K562 (cell line): ENCODE results near the gene PNKD. TPM values are rescaled to one million over a fixed set of nuclear protein-coding genes. Genes with fewer than 3 reads are reported as not detected.

ENCODE experiments used
- ATF1 ChIP-seq, 2 experiments: fragments of 450-650 bp in 1 of 2; IDR thresholded peaks; 2 replicates each; pipeline ENCODE4 v1.6.1; 2016; ENCODE audit warnings: missing compliant biosample characterization in 1 of 2, missing genetic modification characterization in 1 of 2
- ATF7 ChIP-seq: fragments of 450-650 bp; IDR thresholded peaks from 2 replicates; pipeline ENCODE4 v1.7.1; 2014; ENCODE audit warnings: mild to moderate bottlenecking, moderate library complexity
- DMBX1 ChIP-seq: fragments of 250-450 bp; sonication (Bioruptor Pico); IDR thresholded peaks from 2 replicates; pipeline ENCODE4 v1.8.0; 2022; ENCODE audit warnings: inconsistent platforms, mild to moderate bottlenecking, moderate library complexity, borderline replicate concordance
- ELK1 ChIP-seq: sonication (generic); formaldehyde crosslinking; IDR thresholded peaks from 2 replicates; pipeline ENCODE4 v1.8.1; 2022; ENCODE audit warnings: missing genetic modification reagents
- ESRRA ChIP-seq: fragments of 450-650 bp; IDR thresholded peaks from 2 replicates; pipeline ENCODE4 v1.6.1; 2014; ENCODE audit warnings: low read depth, mild to moderate bottlenecking, moderate library complexity, borderline replicate concordance
- ETV1 ChIP-seq: fragments of 450-650 bp; conservative IDR thresholded peaks from 2 replicates; pipeline ENCODE4 v1.6.1; 2016; ENCODE audit warnings: missing genetic modification characterization, control low read depth, low read depth, missing compliant biosample characterization
- FOXM1 ChIP-seq, 2 experiments: fragments of 450-650 bp in 1 of 2; sonication (generic) in 1 of 2; formaldehyde crosslinking in 1 of 2; IDR thresholded peaks; 2 replicates each; pipeline versions ENCODE4 v1.6.1 to v1.9.0; 2017 to 2022; ENCODE audit warnings: low read depth in 2 of 2, mild to moderate bottlenecking in 2 of 2, missing genetic modification reagents in 1 of 2, moderate library complexity in 1 of 2
- HCFC1 ChIP-seq: IDR thresholded peaks from 2 replicates; pipeline ENCODE4 v1.6.1; 2012; ENCODE audit warnings: low read depth, low read length, improper control_type of control experiment
- NFIC ChIP-seq: fragments of 450-650 bp; IDR thresholded peaks from 2 replicates; pipeline ENCODE4 v1.6.1; 2017; ENCODE audit warnings: mild to moderate bottlenecking, inconsistent platforms
- NONO ChIP-seq, 2 experiments: fragments of 200-400 bp in 1 of 2; fragments of 450-650 bp in 1 of 2; formaldehyde crosslinking in 1 of 2; IDR thresholded peaks; 2 replicates each; pipeline ENCODE4 v1.6.1; 2017; ENCODE audit warnings: low read depth in 2 of 2, mild to moderate bottlenecking in 2 of 2, moderate library complexity in 2 of 2, low read length in 1 of 2
- PHF8 ChIP-seq: fragments of 200-600 bp; sonication (generic); IDR thresholded peaks from 2 replicates; pipeline ENCODE4 v1.6.1; 2012; ENCODE audit warnings: mixed run types, mild to moderate bottlenecking, inconsistent platforms, low read length, moderate library complexity, borderline replicate concordance
- POLR2A ChIP-seq: fragments of 450-650 bp; conservative IDR thresholded peaks from 2 replicates; pipeline ENCODE4 v1.6.1; 2016
- POLR2AphosphoS5 ChIP-seq: IDR thresholded peaks from 2 replicates; pipeline ENCODE4 v1.6.1; 2011; ENCODE audit warnings: mild to moderate bottlenecking, low read depth, low read length, moderate library complexity; ENCODE audit not compliant: control insufficient read depth, insufficient read depth
- RAD21 ChIP-seq, 2 experiments: fragments of 250-450 bp in 1 of 2; fragments of 450-650 bp in 1 of 2; sonication (Bioruptor Pico) in 1 of 2; formaldehyde crosslinking in 1 of 2; IDR thresholded peaks in 1 of 2; conservative IDR thresholded peaks in 1 of 2; 2 replicates each; pipeline versions ENCODE4 v1.4.0 to v1.8.0; 2020 to 2022; ENCODE audit warnings: mild to moderate bottlenecking in 2 of 2, moderate library complexity in 1 of 2
- RBM25 ChIP-seq: fragments of 200-400 bp; formaldehyde crosslinking; IDR thresholded peaks from 2 replicates; pipeline ENCODE4 v1.6.1; 2018; ENCODE audit warnings: low read length, low read depth, moderate library complexity; ENCODE audit not compliant: severe bottlenecking
- SAFB ChIP-seq: fragments of 200-400 bp; formaldehyde crosslinking; IDR thresholded peaks from 2 replicates; pipeline ENCODE4 v1.6.1; 2017; ENCODE audit warnings: low read depth, low read length, borderline replicate concordance
- SMARCE1 ChIP-seq: fragments of 450-650 bp; IDR thresholded peaks from 2 replicates; pipeline ENCODE4 v1.7.1; 2016; ENCODE audit warnings: mild to moderate bottlenecking
- TEAD4 ChIP-seq, 2 experiments: sonication (generic) in 1 of 2; formaldehyde crosslinking in 1 of 2; IDR thresholded peaks; 2 replicates each; pipeline versions ENCODE4 v1.6.1 to v1.8.0; 2012 to 2022; ENCODE audit warnings: borderline replicate concordance in 1 of 2, inconsistent platforms in 1 of 2, low read length in 1 of 2, mild to moderate bottlenecking in 1 of 2, missing genetic modification reagents in 1 of 2
- ZMIZ1 ChIP-seq, 2 experiments: fragments of 150-350 bp in 1 of 2; IDR thresholded peaks; 2 replicates each; pipeline ENCODE4 v1.6.1; 2012 to 2016; ENCODE audit warnings: low read depth in 2 of 2, low read length in 2 of 2, mild to moderate bottlenecking in 1 of 2, moderate library complexity in 1 of 2
- polyA plus RNA-seq, 8 experiments: library from polyadenylated mRNA; depleted of rRNA in 4 of 8; stranded (reverse) in 5 of 8; unstranded in 3 of 8; fragments of >200 nt; fragmentation: Nextera tagmentation in 2 of 8; fragmentation: Illumina TruSeq in 1 of 8; extraction: Ambion mirVana in 2 of 8; extraction: Trizol in 1 of 8; gene quantifications; 2 replicates each; pipeline versions ENCODE4 v1.2.1 to v1.2.3, GENCODE V29; 2011 to 2014; ENCODE audit warnings: inconsistent platforms in 1 of 8, missing spikeins in 1 of 8
- total RNA-seq, 7 experiments: library from RNA; depleted of rRNA in 6 of 7; stranded (reverse); fragments of >200 nt in 6 of 7; fragmentation: Illumina TruSeq in 2 of 7; extraction: Trizol in 2 of 7; gene quantifications; 2 replicates each; pipeline versions ENCODE4 v1.2.1 to v1.2.3, GENCODE V29; 2011 to 2021; ENCODE audit warnings: low replicate concordance in 1 of 7
- TF ChIP-seq, protein P1 (sequence below): fragments of 250-450 bp; sonication (Bioruptor Pico); IDR thresholded peaks from 2 replicates; pipeline ENCODE4 v1.5.1; 2021; ENCODE audit warnings: mild to moderate bottlenecking

The PNKD gene
- total and polyA plus RNA-seq, 9 of the 15 experiments (the other 6 are each of a cell fraction or from before 2014, with no cell fraction given) = 26.0 to 105 (median 60.1) TPM

GRCh38 chr2:218367415-218368149 is 97.3 kb downstream of the PNKD start (continued):
- TF ChIP-seq, protein P1, sequence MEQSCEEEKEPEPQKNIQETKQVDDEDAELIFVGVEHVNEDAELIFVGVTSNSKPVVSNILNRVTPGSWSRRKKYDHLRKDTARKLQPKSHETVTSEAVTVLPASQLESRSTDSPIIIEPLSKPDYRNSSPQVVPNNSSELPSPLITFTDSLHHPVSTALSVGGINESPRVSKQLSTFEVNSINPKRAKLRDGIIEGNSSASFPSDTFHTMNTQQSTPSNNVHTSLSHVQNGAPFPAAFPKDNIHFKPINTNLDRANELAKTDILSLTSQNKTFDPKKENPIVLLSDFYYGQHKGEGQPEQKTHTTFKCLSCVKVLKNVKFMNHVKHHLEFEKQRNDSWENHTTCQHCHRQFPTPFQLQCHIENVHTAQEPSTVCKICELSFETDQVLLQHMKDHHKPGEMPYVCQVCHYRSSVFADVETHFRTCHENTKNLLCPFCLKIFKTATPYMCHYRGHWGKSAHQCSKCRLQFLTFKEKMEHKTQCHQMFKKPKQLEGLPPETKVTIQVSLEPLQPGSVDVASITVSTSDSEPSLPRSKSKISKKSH (CRISPR knock-in tag) = no peak
- no peak for TF ChIP-seq FOXM1 (IDR thresholded peaks at IDR 0.05; ENCODE audit: low read depth)
- TF ChIP-seq FOXM1 (CRISPR knock-in tag; IDR thresholded peaks at IDR 0.05; ENCODE audit: low read depth) = no peak
- peak; percentile 37; the same call in 1 of the 2 replicates for TF ChIP-seq DMBX1
- TF ChIP-seq PHF8 = peak; percentile 93
- peak; percentile 94 for TF ChIP-seq POLR2A
- TF ChIP-seq ETV1 (tag) = peak; percentile 55
- TF ChIP-seq SMARCE1 = no peak
- no peak for TF ChIP-seq SAFB
- TF ChIP-seq ELK1 (CRISPR knock-in tag) = no peak
- TF ChIP-seq ATF7 = peak; percentile 62; the same call in 1 of the 2 replicates
- 0 out of 2 replicates have a peak, but pooled peaks have one; percentile 4 for TF ChIP-seq TEAD4 (IDR thresholded peaks at IDR 0.05; ENCODE audit: low read length)
- TF ChIP-seq TEAD4 (CRISPR knock-in tag; IDR thresholded peaks at IDR 0.05; ENCODE audit: borderline replicate concordance) = no peak
- no peak for TF ChIP-seq ATF1 (CRISPR knock-in tag; IDR thresholded peaks at IDR 0.05)
- TF ChIP-seq ATF1 (tag; IDR thresholded peaks at IDR 0.05) = peak; percentile 75
- no peak for TF ChIP-seq HCFC1
- TF ChIP-seq NONO (IDR thresholded peaks at IDR 0.05; ENCODE audit: low read depth in 2 of 2, low read length in 1 of 2) = peak in 1 of 2 experiments; percentile 48; a peak in 1 of 4 replicates
- peak in 1 of 2 experiments; percentile 31; a peak in 1 of 4 replicates for TF ChIP-seq ZMIZ1 (IDR thresholded peaks at IDR 0.05; ENCODE audit: low read depth in 2 of 2, low read length in 2 of 2)
- TF ChIP-seq NFIC = peak; percentile 52
- TF ChIP-seq RAD21 (CRISPR knock-in tag; conservative IDR thresholded peaks at IDR 0.05 in 1 of 2, IDR thresholded peaks at IDR 0.05 in 1 of 2) = 0 out of 4 replicates have a peak, but pooled peaks of 1 of the 2 experiments have one; percentile 7
- peak; percentile 62; the same call in 1 of the 2 replicates for TF ChIP-seq ESRRA
- TF ChIP-seq POLR2AphosphoS5 = peak; percentile 86
- no peak for TF ChIP-seq RBM25
